Activated CD8-positive, alpha-beta T cell treated with anti-CD3 and anti-CD28 coated beads for 36 hours (primary cell): ENCODE results near the gene SORCS2. TPM values are rescaled to one million over a fixed set of nuclear protein-coding genes. Genes with fewer than 3 reads are reported as not detected.

ENCODE experiments used
- ATAC-seq: fragments of 200-7000 bp; cut with Tn5 transposase; one replicate; pipeline ENCODE4 v1.10.0; 2021; ENCODE audit warnings: mild to moderate bottlenecking, moderate library complexity
- CTCF ChIA-PET: fragments of 350-600 bp; sonication (Branson Sonifier 250); formaldehyde crosslinking; loops from one replicate; lab custom pipeline; 2021; ENCODE audit warnings: antibody characterized with exemption; lab: Charles Lee
- POLR2A ChIA-PET: fragments of 350-600 bp; sonication (Branson Sonifier 250); formaldehyde crosslinking; loops from one replicate; lab custom pipeline; 2021; ENCODE audit warnings: antibody characterized with exemption; lab: Charles Lee
- DNase-seq: peaks from one replicate; pipeline ENCODE4 v3.0.0-alpha.2; 2020
- H3K27ac Mint-ChIP-seq: one replicate; pipeline ENCODE4 v1.8.0; 2021; ENCODE audit warnings: mild to moderate bottlenecking, mixed read lengths
- H3K27me3 Mint-ChIP-seq: one replicate; pipeline ENCODE4 v1.8.0; 2021; ENCODE audit warnings: mixed read lengths
- H3K36me3 Mint-ChIP-seq: one replicate; pipeline ENCODE4 v1.8.0; 2021; ENCODE audit warnings: low read depth, mixed read lengths
- H3K4me1 Mint-ChIP-seq: one replicate; pipeline ENCODE4 v1.8.0; 2021; ENCODE audit warnings: low read depth, mixed read lengths
- H3K4me3 Mint-ChIP-seq: one replicate; pipeline ENCODE4 v1.8.0; 2021; ENCODE audit warnings: mild to moderate bottlenecking, moderate library complexity, mixed read lengths
- H3K9me3 Mint-ChIP-seq: one replicate; pipeline ENCODE4 v1.8.0; 2021; ENCODE audit warnings: mixed read lengths
- CTCF ChIP-seq: fragments of 200-600 bp; IDR thresholded peaks from one replicate; pipeline ENCODE4 v1.8.0; 2022; ENCODE audit warnings: antibody characterized with exemption, mild to moderate bottlenecking
- intact Hi-C: fragments of 100-400 bp; cut with micrococcal nuclease; formaldehyde crosslinking; loops from one replicate; pipeline ENCODE4 v1.10.0; 2022
- total RNA-seq, 2 experiments: library from RNA; stranded (reverse); gene quantifications; one replicate each; pipeline ENCODE4 v1.2.3, GENCODE V29; 2021

SORCS2 gene
- total RNA-seq, 2 experiments from 2014 or later: 0.05 TPM; not detected in 1

GRCh38 chr4:7726665-7727413, 534.5 kb downstream of the SORCS2 start:
- Mint-ChIP-seq H3K27ac (no peak overlapping the region), H3K4me1 (no peaks in the 10 kb centered on the region), H3K36me3 (no peaks in the 10 kb centered on the region), H3K27me3 (peaks cover 3% of the 10 kb centered on the region), H3K4me3 (no peak overlapping the region), H3K9me3 (no peaks in the 10 kb centered on the region)
- ChIA-PET POLR2A (no interaction called here), CTCF (interaction anchor here (1.1 kb wide), 1 partner anchor 76 kb away, joined by 3 read pairs; no protein-coding TSS in a partner anchor)
- TF ChIP-seq CTCF: no peak
- ATAC-seq: no peak
- DNase-seq: no peak
- intact Hi-C loops: no loop called here

GRCh38 chr4:7727749-7728148, 535.4 kb downstream of the SORCS2 start:
- no peaks in the 10 kb centered on the region for H3K36me3 Mint-ChIP-seq
- no peak for ATAC-seq
- POLR2A ChIA-PET: no interaction called here
- intact Hi-C loops: no loop called here
- H3K4me3 Mint-ChIP-seq: no peak overlapping the region
- H3K27ac Mint-ChIP-seq: no peak overlapping the region
- CTCF ChIA-PET: no interaction called here
- DNase-seq: no peak
- no peaks in the 10 kb centered on the region for H3K4me1 Mint-ChIP-seq
- no peaks in the 10 kb centered on the region for H3K9me3 Mint-ChIP-seq
- TF ChIP-seq CTCF: no peak
- H3K27me3 Mint-ChIP-seq: no peaks in the 10 kb centered on the region

- Mint-ChIP-seq H3K4me3 (no peak overlapping the region), H3K9me3 (no peaks in the 10 kb centered on the region), H3K27ac (no peak overlapping the region), H3K4me1 (no peaks in the 10 kb centered on the region), H3K36me3 (no peaks in the 10 kb centered on the region), H3K27me3 (no peaks in the 10 kb centered on the region)
- DNase-seq: no peak
- TF ChIP-seq CTCF: no peak
- ChIA-PET CTCF (interaction anchor here (1.0 kb wide), 1 partner anchor 11 kb away, joined by 3 read pairs; no protein-coding TSS in a partner anchor), POLR2A (no interaction called here)
- no peak for ATAC-seq
- intact Hi-C loops: no loop called here
Observed at GRCh38 chr4:7731437-7731836, 539.1 kb downstream of the SORCS2 start.

GRCh38 chr4:7732263-7732662, 539.9 kb downstream of the SORCS2 start:
- DNase-seq (no peak), ATAC-seq (no peak)
- no peak for TF ChIP-seq CTCF
- no peak overlapping the region for H3K4me3 Mint-ChIP-seq
- CTCF ChIA-PET: interaction anchor here (1.0 kb wide), 1 partner anchor 12 kb away, joined by 3 read pairs; no protein-coding TSS in a partner anchor
- no peaks in the 10 kb centered on the region for H3K4me1 Mint-ChIP-seq
- no peaks in the 10 kb centered on the region for H3K9me3 Mint-ChIP-seq
- POLR2A ChIA-PET: no interaction called here
- no peaks in the 10 kb centered on the region for H3K27me3 Mint-ChIP-seq
- H3K36me3 Mint-ChIP-seq: no peaks in the 10 kb centered on the region
- H3K27ac Mint-ChIP-seq: no peak overlapping the region
- intact Hi-C loops: no loop called here

- H3K27ac Mint-ChIP-seq: no peak overlapping the region
- CTCF ChIA-PET: interaction anchor here (1.3 kb wide), 1 partner anchor 13 kb away, joined by 3 read pairs; no protein-coding TSS in a partner anchor
- H3K9me3 Mint-ChIP-seq: no peaks in the 10 kb centered on the region
- no peaks in the 10 kb centered on the region for H3K4me1 Mint-ChIP-seq
- intact Hi-C loops: no loop called here
- no peaks in the 10 kb centered on the region for H3K27me3 Mint-ChIP-seq
- POLR2A ChIA-PET: no interaction called here
- H3K36me3 Mint-ChIP-seq: no peaks in the 10 kb centered on the region
- ATAC-seq: no peak
- TF ChIP-seq CTCF: no peak
- DNase-seq: no peak
- no peak overlapping the region for H3K4me3 Mint-ChIP-seq
Observed at GRCh38 chr4:7733201-7733600, 540.9 kb downstream of the SORCS2 start.
